HG03097 (cell line): ENCODE results near the gene CDK8.
A peak's percentile ranks its signal among the peaks of the same experiment; 100 is the strongest.
"Not testable (repeated sequence)": the region's sequence is repeated elsewhere in the genome, so short reads cannot be mapped to it uniquely, and the experiment has no call there.

Experiments used
- ATAC-seq: cut with Tn5 transposase; IDR thresholded peaks from one replicate; pipeline ENCODE4 v1.9.1; 2021; ENCODE audit not compliant: unreplicated experiment, low FRiP score

Gene CDK8

GRCh38 chr13:26310003-26310402 lies 56.1 kb downstream of the CDK8 start:
- no peak for ATAC-seq

DNA sequence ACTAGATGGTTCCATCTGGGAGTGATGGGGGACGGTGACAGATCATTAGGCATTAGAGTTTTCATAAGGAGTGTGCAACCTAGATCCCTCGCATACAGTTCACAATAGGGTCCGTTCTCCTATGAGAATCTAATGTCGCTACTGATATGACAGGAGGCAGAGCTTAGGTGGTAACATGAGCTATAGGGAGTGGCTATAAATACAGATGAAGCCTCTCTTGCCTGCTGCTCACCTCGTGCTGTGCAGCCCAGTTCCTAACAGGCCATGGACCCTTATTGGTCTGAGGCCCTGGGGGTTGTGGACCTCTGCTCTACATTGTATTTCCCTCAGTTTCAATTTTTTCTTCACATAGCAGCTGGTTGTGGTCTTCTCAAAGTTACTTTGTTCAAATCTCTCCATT lies 56.5 kb downstream of the CDK8 start:
- no peak for ATAC-seq

DNA sequence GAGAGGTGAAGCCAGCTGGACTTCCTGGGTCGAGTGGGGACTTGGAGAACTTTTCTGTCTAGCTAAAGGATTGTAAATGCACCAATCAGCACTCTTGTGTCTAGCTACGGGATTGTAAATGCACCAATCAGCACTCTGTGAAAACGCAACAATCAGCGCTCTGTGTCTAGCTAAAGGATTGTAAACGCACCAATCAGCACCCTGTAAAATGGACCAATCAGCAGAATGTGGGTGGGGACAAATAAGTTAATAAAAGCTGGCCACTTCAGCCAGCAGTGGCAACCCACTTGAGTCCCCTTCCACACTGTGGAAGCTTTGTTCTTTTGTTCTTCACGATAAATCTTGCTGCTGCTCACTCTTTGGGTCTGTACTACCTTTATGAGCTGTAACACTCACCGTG lies 58.1 kb downstream of the CDK8 start:
- not testable (repeated sequence) for ATAC-seq

- not testable (repeated sequence) for ATAC-seq
Measured at GRCh38 chr13:26316095-26316494, 62.2 kb downstream of the CDK8 start.

GRCh38 chr13:26320766-26321165 lies 66.8 kb downstream of the CDK8 start:
- no peak for ATAC-seq

DNA sequence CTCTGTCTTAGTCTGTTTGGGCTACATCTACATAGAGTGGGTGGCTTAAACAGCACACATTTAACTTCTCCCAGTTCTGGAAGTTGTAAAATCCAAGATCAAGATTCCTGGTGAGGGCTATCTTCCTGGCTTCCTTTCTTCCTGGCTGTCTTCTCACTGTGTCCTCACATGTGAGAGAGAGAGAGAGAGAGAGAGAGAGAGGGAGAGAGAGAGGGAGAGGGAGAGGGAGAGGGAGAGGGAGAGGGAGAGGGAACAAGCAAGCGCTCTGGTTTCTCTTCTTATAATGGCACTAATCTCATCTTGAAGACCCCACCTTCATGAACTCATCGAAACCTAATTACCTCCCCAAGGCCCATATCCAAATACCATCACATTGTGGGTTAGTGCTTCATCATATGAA lies 69.2 kb downstream of the CDK8 start:
- no peak for ATAC-seq

- peak; percentile 36 for ATAC-seq
Measured at GRCh38 chr13:26323764-26324163, 69.8 kb downstream of the CDK8 start.

GRCh38 chr13:26324294-26324693 lies 70.4 kb downstream of the CDK8 start:
- no peak for ATAC-seq

DNA sequence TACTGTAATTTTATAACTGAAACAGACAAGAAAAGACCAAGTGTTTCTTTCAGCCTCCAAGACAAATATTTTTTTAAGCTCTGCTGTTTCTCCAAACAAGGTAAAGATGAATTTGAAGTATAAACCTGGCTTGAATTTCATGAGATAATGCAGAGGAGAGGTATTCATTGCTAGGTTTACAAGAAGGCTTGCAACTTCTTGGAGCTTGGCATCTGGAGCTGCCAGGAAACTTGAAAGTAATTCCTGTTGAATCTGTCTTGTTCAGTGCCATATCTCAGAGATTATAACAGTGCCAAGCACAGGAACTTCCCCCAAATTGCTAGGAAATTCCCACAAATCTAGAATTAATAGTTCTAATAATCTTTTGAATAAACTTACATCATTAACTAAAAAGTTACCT lies 70.9 kb downstream of the CDK8 start:
- ATAC-seq: no peak

- ATAC-seq: peak; percentile 81
Measured at GRCh38 chr13:26325876-26326275, 71.9 kb downstream of the CDK8 start.

GRCh38 chr13:26326562-26326961 lies 72.6 kb downstream of the CDK8 start:
- no peak for ATAC-seq

GRCh38 chr13:26327940-26328725 lies 74.2 kb downstream of the CDK8 start:
- ATAC-seq: no peak

DNA sequence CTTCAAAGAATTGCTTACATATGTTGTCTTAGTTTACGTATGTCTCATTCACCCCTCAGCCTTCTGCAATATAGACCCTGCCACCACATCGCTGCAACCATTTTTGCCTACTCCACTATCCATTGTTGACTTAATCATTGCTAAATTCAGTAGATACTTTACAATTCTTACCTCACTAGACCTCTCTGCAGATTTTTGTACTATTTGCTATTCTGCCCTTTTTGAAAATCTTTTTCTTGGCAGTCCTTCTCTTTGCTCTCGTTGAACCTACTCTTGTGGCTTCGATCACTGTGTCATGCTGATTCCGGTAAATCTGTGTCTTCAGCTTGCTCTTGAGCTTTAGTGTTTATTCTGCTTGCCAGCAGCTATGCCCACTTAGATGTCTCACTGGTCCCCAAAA lies 81.2 kb downstream of the CDK8 start:
- ATAC-seq: no peak

GRCh38 chr13:26340807-26341206 lies 86.9 kb downstream of the CDK8 start:
- ATAC-seq: no peak

- ATAC-seq: no peak
Measured at GRCh38 chr13:26342898-26343297, 89.0 kb downstream of the CDK8 start.

DNA sequence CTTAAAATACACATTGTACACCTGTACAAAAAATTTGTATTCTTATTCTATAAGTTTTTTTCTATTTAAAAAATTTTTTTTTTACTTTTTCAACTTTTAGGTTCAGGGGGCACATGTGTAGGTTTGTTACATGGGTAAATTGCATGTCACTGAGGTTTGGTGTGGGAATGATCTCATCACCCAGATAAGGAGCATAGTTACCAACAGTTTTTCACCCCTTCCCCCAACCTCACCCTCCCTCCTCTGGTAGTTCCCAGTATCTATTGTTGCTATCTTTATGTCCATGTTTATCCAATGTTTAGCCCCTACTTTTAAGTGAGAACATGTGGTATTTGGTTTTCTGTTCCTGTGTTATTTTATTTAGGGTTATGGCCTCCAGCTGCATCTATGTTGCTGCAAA lies 89.9 kb downstream of the CDK8 start:
- no peak for ATAC-seq

GRCh38 chr13:26344980-26345379 lies 91.1 kb downstream of the CDK8 start:
- no peak for ATAC-seq

GRCh38 chr13:26348966-26349365 lies 95.0 kb downstream of the CDK8 start:
- ATAC-seq: no peak

DNA sequence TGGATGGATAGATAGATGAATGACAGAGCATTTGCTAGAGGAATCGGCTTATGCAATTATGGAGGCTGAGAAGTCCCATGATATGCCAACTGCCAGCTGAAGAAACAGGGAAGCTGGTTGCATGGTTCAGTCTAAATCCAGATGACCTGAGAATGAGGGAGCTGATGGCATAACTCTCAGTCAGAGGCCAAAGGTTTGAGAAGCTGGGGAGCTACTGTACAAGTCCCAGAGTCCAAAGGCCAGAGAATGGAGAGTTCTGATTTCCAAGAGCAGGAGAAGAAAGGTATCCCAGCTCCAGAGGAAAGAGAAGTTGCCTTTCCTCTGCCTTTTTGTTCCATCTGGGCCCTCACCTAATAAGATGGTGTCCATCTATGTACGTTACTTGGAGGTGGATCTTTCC lies 108.3 kb downstream of the CDK8 start:
- ATAC-seq: no peak

DNA sequence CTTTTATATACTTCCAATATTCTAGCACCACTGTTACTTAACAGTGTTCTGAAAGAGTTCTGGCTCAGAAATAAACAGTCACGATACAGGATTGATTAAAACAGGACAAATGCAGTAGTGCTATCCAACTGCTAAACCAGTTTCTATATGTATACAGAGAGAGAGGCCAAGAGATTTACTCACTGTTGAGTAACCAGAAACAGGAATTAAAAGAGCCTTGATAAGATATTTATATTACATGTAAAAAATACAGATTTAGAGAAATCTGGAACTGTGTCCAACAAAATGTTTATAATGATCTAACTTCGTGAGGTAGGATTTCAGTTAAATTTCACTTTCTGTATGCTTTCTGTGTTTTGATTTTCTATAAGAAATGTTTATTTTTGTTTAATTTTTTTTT lies 116.6 kb downstream of the CDK8 start:
- ATAC-seq: no peak

DNA sequence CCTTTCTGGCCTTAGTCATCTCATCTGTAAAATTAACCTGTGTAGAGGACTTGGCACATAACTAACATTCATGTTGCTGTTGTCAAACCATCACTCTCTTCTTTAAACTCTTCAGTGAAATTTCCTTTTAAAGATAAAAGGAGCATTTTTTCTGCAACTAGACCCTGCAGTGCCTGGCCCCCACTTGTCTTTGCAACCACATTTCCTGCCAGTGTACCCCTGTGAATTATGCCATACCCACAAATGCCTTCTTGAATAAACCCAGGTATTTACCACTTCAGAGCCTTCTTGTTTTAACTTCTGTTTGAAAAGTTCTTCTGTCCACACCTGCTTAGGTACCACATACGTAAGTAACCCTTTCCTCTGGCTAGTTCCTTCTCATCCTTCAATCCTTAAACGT lies 118.8 kb downstream of the CDK8 start:
- no peak for ATAC-seq

DNA sequence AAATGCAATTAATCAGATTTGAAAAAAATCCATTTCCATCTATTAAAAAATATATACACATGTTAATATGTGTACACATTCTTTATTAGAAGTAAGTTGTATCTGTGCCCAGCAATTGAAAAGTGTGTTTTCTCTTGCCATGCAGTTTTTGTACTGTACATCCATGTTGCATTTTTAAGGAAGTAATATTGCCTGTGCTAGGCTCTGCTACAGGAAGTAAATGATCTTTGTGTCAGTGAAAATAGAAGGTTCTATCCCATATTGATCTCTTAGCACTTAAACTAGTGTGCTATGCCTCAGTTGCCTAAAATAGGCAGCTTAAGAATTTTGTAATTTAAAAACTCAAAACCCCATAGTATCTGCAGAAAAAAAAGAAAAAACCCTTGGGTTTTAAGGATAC lies 122.5 kb downstream of the CDK8 start:
- ATAC-seq: no peak

DNA sequence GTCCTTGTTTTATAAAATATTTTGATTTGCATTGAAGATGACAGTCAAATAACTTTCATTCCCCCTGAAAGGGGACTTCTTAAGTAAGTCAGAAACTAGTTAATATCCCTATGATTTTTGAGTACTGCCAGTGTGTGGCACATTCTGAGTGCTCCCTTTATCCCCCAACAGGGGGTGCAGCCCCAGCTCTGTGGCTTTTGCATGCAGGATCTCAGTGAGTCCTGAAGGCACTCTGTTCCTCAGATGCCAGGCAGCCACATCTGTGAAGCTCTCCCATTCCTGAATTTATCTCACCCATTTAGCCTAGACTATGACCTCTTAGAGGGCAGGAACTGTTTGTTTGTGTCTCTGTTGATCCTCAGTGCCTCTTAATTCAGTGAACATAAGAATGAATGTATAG lies 123.1 kb downstream of the CDK8 start:
- no peak for ATAC-seq
